ENCODE data around the gene CFAP100.

- TF ChIP-seq CTCF (IDR thresholded peaks at IDR 0.05) (no peak), POLR2A (IDR thresholded peaks at IDR 0.05) (no peak)
These were observed 30.5 kb upstream of the CFAP100 start for GRCh38 chr3:126364130-126364695.

All from esophagus squamous epithelium (tissue), 4 donors.